NCI-H187 treated with DMSO at 0.1 percent for 48 hours (cell line): ENCODE measurements around the gene FANCI.

ENCODE experiments used
- DNase-seq: peaks from one replicate; lab custom pipeline; 2025; lab: John Stamatoyannopoulos, UW

FANCI gene

DNA sequence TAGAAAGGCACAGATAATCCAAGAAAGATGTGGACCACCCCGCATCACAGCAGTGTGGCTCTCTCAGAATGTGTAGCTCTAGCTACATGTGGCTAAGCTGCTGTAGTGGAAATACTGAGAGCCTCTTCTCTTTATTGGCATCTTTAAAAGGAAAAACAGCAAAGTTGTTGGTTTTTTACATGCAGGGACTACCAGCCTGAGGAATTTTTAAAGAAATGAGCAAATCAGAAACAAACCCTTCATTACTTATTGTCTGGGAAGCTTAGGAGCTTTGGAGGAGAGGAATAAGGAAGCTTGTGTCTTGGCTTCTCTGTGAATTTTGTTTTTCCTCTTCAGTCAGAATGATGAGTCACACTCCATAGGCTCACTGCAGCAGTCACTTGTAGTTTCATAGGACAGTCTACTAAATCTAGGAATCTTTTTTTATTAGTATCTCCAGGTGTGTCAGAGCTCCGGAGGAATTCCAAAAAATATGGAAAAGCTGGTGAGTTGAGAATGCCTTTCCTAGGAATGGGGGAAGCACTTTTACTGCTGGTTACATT lies 63.3 kb downstream of the FANCI start:
- DNase-seq = no peak

DNA sequence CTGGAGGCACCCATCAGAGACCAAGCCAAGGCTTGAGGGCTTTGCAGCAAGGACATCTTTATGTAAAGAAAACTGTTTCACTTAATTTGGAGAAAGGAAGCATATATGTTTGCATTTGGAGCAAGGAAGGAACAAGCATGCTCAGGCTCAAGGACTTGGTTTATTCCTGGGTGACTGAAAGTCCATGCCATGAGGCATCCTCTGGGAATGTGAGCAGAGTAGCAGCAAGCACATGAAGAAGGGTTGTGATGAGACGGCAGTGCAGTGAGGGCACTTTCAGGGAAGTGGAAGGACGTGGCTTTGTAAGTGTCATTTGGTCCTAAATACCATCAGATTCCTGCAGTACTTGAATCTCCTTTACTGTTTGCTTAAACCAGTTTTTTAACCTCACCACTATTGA lies 64.0 kb downstream of the FANCI start:
- no peak for DNase-seq

DNA sequence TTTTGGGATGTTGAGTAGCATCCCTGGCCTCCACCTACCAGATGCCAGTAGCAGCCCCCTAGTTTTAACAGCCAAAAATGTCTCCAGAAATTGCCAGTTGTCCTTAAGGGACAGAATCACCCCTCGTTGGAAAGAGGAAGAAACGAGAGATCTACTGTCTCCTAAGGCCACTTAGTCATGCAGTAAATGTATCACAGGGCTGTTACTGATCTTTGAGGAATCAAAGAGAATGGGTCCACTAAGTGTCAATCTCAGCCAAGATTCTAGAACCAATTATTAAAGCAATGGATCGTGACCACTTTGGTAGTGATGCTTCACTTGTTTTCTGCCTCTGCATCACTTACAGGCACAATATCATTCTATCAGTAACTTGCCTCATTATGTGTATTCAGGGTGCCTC lies 64.5 kb downstream of the FANCI start:
- DNase-seq = no peak

DNA sequence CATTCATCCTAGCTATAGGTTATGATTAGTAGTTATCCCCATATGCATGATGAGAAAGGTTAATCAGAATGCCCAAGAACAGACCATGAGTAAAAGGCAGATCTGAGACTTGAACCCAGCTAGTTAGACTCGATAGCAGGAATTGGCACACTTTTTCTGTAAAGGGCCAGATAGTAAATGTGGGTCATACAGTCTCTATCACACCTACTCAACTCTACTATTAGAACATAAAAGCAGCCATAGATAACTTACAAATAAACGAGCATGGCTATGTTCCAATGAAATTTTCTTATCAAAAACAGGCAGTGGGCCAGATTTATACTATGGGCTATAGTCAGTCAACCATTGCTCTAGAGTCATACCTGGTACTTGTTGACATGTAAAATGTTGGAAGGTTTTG lies 66.2 kb downstream of the FANCI start:
- no peak for DNase-seq

DNA sequence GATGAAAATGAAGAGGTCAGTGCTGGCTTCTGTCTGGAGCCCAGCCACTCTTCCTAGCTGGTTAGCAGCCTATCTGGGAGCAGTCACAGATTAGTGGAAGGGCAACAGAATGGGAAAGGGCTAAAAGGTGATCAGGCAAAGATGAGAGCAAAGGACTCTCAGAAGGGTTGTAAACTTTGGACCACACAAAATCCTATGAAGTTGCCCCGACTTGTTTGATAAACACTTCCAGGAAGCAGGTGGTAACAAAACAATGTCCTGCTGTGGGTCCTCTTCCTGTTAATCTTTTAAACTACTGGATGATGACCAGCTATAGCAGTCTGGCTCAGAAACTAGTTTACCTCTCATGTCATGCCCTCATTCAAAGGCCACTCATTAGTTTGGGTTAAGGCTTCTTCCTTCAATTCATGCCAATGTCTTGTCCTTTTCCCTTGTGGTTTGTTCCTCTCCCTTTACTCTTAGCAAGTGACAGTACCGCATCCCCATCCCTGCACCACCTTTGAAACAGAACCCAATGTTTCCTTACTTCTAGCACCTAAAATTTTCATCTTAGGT lies 71.7 kb downstream of the FANCI start:
- DNase-seq = no peak

DNA sequence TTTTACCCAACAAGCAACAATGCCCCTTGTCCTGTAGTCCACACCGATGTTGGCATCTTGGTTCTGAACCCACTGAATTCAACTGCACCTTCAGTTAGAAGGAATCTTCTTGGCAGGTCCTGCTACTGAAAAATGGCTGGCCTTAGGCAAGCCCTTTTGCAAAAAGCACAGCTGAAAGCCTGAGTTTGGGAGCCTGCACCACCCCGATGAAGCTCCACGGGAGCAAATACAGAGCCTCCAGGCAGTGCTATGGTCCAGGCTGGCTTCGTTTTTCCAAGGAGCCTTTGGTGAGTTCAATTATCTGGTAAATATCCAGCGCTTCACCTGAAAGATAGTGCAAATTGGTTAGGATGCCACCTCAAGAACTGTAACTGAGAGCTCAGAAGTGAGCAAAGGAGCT lies 72.7 kb downstream of the FANCI start:
- no peak for DNase-seq

DNA sequence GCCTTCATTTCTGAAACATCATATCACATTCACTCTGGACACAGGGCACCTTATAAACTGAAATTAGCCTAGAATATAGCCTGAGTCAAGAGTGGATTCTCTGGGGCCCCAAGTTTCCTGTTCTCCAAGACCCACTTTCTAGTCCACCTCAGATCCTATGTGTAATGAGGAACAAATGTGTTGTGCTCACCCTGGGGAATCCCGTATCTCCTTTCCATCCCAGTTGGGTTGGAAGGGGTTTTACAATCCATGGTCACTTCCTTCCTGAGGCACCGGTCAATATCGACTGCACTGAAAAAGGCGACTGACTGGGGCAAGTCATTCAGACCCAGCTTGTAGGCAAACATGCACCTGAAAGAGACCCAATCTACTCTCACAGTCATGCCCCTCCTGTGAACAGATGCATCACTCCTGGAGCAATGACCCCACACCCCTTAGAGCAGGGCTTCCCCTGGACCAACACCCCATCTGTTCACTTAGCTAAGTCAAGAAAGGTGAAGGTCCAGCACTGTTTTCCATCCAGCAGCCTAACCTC lies 73.5 kb downstream of the FANCI start:
- DNase-seq = no peak

DNA sequence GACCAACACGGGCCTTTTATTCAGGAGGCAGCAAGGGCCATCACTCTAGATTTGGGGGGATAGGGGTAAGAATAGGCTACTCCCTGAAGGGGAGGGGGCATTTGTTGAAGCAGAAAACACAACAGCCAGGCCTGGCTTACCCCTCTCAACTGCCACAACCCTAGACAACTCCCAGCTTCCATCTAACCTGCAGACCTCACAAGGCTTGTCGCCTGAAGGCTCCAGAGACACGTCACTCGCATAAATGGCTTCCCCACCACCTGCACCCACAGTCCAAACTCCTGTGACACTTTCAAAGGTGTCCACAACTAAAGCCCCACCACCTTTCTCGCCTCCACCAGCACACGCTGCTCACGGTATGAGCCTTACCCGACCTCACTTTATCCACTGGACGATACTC lies 75.9 kb downstream of the FANCI start:
- DNase-seq = no peak

DNA sequence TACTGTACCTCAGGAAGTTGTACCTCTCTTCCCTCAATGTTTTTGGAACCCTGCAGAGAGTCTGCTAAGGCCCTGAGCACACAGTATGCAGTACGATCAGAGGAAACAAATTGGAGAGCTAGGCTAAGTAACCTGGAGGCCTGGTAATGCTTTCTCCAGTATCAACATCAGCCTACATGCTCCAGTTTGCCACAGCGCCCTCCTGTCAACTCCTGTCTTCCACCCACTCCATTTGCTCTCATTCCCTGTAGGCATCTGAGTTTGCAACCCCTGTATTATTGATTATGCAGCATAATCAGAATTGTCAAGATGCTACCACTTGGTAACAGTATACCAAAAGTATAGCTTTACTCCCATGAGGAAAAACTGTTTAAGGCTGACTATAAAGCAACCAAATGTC lies 76.4 kb downstream of the FANCI start:
- no peak for DNase-seq

DNA sequence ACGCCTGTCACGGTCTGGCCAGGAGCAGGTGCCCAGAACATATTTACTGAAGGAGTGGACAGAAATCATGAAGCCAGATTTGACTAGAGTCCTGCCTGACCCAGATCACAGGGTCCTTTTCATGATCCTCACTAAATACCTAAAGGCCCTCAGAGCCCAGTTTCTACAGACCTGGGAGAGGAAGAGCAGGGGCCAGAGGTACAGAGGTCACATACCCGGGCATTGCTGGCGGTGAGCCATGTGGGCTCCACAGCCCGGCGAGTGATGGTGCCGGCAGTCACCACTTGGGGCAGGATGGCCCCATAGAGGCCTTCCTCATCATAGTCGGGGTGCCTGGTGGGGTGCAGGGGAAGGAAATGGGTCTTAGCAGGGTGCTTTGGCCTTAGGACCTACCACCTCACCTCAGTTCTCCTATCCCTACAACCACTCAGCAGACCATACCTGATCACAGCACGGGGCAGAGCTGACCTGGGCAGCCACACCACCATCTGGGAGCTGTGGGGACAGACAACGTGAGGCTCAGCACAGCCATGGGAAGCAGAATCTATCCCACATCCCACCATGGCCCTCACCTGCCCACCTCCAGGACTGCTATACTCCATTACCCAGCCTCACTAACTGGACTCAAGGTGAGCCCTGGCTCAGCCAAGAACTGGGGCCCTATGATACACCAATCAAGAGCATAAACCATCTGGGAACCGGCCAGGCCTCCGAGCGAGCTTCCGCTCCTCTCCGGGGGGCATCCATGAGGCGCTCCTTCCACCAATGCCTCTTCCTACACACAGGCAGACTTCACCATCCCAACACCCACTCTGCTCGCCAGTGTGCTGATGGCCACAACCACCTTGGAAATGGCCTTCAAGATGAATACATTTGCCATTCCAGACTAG lies 78.0 kb downstream of the FANCI start:
- no peak for DNase-seq

DNA sequence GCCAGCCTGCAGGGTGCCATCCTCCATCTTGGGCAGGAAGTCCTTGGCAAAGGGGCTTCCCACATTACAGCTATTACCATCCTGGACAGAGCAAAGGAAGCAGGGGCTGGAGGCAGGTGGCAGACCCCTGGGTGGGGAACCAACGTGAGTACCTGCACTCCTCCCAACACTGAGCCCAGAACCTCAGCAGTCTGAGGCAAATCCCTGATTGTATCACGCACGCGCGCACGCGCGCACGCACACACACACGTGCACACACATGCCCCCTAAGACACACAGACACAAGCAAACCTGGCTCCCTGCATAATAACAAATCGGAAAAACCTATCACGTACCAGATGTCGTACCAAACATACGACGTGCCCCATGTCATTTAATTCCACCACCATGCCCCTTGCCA lies 79.0 kb downstream of the FANCI start:
- DNase-seq = no peak

DNA sequence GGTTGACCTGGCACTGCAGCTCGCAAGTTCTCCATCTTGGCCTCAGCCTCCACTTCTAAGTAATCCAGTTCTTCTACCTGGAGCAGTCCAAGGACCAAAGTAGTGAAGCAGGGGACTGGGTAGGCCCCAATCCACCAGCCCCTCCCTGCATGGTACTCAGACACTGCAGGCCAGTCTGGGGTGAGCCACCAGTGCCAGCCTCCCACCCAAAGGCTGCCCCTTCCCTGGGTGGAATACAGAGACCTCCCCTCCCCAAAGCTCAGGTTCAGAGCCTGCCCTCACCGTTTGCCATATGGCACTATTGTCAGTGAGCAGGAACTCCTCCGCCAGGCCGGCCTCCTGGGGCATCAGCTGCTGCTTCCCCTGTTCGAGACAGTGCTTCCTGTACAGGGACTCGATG lies 80.0 kb downstream of the FANCI start:
- no peak for DNase-seq

DNA sequence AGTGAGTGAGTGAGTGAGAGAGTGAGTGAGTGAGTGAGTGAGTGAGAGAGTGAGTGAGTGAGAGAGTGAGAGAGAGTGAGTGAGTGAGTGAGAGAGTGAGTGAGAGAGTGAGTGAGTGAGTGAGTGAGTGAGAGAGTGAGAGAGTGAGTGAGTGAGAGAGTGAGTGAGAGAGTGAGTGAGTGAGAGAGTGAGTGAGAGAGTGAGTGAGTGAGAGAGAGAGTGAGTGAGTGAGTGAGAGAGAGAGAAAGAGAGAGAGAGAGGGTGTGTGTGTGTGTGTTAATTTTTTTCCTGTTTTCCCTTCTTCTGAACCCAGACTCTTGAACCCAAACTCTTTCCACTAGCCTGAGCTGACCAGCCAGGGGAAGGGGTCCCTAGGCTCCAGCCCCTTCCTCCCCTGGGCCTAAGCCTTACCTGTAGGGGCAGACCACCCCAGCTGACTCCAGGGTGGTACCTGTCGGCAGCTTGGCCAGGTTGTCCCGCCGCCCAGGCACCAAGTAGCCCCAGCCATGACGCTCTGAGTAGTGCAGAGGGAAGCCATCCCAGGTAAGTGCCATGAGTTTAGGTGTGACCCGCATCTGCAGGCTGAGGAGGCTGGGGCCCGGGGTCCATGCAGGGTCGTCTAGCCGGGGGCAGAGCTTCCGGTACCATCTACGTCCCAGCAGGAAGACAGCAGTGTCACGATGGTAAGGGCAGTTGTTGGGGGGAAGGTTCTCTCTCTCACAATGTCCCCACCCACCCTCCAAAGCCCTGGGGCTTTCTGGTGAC lies 81.4 kb downstream of the FANCI start:
- no peak for DNase-seq

DNA sequence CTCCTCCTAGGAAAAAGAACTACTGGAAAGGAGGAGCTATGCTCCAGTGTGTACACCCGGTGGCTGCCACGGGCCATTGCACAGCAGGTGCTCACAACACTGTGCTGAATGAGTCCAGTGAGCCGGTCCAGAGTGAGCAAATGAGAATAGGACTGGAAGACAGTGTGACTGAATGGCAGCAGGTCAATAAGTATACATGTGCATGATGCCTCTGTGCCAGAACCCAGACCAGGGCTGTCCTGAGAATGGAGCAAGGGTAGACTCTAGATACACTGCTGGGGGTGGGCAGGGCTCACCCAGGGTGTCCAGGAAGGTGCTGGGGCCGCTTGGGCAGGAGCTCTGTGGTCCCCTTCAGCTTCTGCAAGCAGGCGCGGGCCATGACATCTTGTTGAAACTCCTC lies 82.5 kb downstream of the FANCI start:
- DNase-seq = no peak

DNA sequence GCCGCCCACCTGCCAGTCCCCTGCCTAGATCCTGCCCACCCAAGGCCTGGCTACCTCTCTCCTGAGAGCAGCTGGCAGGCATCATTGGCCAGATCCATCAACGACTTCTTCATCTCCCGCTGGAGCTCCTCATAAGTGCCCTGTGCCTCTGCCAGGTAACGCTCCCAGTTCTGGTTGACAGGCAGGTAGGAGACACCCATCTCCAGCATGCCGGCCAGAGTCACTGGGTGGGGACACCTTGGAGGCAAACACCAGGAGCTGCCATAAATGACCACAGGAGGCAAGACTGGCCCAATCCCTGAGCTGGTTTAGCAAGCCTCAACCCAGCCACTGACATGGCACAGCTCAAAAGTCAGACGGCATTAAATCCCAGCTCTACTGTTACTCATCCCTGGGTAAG lies 83.3 kb downstream of the FANCI start:
- no peak for DNase-seq

DNA sequence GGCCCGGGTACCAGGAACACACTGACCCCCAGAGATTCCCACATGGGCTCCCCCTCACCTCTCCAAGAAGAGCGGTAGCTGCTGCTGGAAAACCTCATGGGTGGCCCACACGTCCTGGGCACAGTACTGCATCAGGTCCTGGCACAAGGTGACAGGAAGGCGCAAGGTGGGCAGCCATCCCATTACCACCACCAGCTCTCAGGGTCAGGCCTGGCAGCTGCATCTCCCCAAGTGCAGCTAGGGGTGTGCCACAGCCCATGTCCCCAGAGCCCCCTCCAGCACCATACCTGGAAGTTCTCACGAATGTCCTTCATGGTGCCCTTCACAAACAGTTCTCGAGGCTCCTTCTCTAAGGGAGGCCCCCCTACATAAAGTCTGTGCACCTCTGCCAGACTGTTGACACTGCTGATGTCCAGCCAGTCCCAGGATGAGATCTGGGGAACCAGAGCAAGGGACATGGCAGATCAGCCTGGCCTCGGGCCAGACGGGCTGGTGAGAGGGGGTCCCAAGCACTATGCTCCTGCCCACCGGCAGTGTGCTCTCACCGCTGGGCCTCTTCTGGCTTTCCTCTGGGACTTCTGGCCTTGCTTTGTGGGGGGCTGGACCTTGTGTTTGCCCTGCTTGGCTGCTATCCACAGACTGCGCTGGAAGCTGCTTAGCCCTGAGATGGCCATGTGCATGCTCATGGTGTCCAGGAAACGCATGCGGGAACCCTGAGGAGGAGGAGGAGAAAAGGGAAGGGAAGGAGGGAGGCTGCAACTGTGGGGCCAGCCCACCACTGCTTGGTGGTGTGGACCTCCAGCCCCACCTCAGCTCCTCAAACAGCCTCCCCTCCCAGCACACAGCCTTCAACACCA lies 84.8 kb downstream of the FANCI start:
- DNase-seq = no peak

DNA sequence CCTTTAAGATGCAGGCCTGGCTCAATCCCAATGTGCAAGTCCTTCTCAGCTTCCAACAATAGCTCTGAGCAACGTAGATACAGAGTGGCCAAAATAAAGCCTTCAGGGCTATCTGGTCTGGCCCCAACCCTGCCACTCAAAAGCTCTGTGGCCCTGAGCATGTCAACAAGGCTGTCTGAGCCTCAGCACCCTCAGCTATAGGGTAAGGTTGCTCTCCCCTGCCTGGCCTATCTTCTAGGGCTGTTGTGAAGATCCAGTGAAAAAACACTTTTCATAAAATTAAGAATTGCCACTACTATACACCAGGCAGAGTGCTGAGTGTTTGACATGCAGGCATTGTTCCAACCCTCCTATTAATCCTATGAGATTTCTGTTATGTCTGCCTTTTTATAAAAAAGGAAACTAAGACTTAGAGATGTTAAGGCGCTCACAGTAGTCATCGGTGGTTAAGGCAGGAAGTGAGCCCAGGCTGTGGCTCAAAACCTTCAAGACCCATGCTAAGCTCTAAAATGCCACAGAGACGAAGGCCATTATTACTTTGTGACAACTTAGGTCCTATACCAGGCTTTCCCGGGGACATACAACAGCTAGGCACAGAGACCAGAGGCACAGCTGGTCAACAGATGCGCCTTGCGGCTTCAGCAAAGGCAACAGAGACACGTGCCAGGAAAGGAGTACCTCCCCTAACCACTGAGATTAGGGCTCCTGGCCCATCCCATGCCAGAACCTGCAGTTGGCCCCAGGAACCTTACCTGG lies 85.7 kb downstream of the FANCI start:
- no peak for DNase-seq

DNA sequence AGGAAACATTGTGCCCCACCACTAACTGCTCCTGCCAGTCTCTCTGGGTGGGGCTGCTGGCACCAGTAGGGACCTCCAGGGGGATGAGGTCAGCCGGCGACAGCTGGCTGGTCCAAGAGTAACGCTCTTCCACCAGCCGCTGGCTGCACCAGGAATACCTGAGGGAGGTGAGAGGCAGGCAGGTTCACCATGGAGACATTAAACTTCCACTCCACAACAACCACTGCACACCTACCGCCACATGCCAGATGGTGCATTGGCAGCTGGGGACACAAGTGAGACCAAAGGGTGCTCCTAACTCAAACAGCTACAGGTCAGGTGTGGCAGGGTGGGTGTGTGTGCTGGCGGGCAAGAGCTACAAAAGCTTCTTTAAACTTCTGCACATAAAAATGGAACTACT lies 86.3 kb downstream of the FANCI start:
- no peak for DNase-seq

DNA sequence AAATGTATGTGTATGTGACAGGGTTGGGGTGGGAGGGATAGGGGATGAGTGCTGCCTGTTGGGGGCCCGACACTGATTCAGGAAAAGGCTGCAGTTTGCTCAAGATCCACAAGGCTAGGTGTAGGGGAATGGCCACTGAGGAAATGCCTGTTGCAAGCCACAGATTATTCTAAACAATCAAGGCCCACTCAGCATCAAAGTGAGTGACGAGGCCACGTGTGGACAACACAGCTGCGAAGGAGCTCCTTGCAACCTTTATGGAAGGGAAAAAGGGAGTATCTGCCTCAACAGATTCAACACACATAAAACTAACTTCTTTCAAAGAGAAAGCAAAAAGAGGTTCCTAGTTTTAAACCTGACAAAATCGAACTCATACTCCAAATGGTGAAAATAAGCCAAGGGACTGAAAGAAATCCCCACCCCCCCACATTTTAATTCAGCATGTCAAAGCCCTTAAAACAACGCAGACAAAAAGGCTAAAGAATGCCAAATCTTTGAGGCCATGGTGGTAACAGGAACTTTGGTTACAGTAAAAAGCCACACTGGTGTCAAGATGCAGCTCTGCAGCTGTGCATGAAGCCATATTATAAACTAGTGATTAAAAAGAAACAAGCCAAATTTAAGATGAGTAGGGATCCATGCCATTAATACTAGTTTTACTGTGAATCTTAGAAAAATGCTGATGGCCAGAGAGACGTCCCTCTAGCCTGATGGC lies 87.3 kb downstream of the FANCI start:
- no peak for DNase-seq

DNA sequence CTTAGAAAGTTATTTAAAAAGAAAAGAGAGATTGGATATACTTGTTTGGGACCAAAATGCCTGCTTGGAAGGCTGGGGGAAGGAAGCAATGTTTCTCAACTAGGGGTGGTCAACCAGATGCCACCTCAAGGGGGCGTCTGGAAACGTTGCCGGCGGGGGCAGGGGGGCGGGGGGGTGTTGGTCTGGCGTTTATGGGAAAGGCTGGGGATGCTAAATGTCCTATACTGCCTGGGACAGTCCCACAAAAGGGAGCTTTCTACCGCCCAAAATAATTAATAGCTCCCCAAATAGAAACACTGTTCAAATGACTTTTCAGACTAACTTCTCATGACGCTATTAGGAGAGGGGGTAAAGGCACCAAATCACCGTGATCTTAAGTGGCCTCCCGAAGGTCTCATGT lies 88.7 kb downstream of the FANCI start:
- no peak for DNase-seq
